Fibroblast of villous mesenchyme (primary cell): ENCODE results near the gene CHAC2. TPM values are rescaled to one million over a fixed set of nuclear protein-coding genes. Genes with fewer than 3 reads are reported as not detected.
A peak's percentile ranks its signal among the peaks of the same experiment; 100 is the strongest.
"Not testable (repeated sequence)": the region's sequence is repeated elsewhere in the genome, so short reads cannot be mapped to it uniquely, and the experiment has no call there.

ENCODE experiments used
- DNase-seq: peaks from one replicate; pipeline ENCODE4 v3.0.0-alpha.2; 2010; ENCODE audit warnings: low read depth
- H3K4me3 ChIP-seq: 2 replicates; pipeline ENCODE4 v1.5.1; 2011; ENCODE audit warnings: low read depth, mild to moderate bottlenecking, low read length
- total RNA-seq: library from RNA; depleted of rRNA; stranded (reverse); fragments of >200 nt; gene quantifications from 2 replicates; pipeline ENCODE4 v1.2.3, GENCODE V29; 2012
- TF ChIP-seq, protein P1 (sequence below): IDR thresholded peaks from 2 replicates; pipeline ENCODE4 v1.5.1; 2012; ENCODE audit warnings: low read depth, mild to moderate bottlenecking, low read length; ENCODE audit not compliant: insufficient read depth

The CHAC2 gene
- total RNA-seq, 1 donor = 5.2 TPM

DNA sequence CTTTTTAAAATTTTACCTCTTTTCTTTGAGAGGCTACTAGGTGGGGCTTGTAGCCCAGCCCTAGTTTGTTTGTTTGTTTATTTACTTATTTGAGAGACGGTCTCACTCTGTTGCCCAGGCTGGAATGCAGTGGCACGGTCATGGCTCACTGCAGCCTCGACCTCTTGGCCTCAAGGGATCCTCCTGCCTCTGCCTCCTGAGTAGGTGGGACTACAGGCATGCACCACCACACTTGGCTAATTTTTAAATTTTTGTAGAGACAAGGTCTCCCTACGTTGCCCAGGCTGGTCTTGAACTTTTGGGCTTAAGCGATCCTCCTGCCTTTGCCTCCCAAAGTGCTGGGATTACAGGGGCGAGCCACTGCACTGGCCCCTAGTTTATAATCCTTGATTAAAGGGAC, 54.2 kb downstream of the CHAC2 start:
- H3K4me3 ChIP-seq = no peak overlapping the region
- TF ChIP-seq, protein P1, sequence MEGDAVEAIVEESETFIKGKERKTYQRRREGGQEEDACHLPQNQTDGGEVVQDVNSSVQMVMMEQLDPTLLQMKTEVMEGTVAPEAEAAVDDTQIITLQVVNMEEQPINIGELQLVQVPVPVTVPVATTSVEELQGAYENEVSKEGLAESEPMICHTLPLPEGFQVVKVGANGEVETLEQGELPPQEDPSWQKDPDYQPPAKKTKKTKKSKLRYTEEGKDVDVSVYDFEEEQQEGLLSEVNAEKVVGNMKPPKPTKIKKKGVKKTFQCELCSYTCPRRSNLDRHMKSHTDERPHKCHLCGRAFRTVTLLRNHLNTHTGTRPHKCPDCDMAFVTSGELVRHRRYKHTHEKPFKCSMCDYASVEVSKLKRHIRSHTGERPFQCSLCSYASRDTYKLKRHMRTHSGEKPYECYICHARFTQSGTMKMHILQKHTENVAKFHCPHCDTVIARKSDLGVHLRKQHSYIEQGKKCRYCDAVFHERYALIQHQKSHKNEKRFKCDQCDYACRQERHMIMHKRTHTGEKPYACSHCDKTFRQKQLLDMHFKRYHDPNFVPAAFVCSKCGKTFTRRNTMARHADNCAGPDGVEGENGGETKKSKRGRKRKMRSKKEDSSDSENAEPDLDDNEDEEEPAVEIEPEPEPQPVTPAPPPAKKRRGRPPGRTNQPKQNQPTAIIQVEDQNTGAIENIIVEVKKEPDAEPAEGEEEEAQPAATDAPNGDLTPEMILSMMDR = no peak
- no peak for DNase-seq

DNA sequence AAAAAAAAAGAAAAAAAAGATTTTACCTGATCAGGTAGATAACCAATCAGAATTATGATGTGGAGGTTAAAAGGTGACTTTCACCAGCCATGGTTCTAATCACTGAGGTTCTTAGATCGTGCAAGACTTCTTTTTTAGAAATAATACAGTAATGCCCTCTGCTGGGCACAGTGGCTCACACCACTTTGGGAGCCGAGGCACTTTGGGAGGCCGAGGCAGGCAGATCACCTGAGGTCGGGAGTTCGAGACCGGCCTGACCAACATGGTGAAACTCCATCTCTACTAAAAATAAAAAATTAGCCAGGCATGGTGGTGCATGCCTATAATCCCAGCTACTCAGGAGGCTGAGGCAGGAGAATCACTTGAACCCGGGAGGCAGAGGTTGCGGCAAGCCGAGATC, 56.0 kb downstream of the CHAC2 start:
- DNase-seq = peak; percentile 10
- TF ChIP-seq, protein P1 = peak; percentile 25
- not testable (repeated sequence) for H3K4me3 ChIP-seq

Other genes starting within 250 kb of the CHAC2 start
- gene ASB3, start 19.1 kb downstream of the CHAC2 start, total RNA-seq = 22.9 and 34.1 TPM in 2 replicates
- 125 and 145 TPM in 2 replicates for gene ERLEC1, start 19.2 kb downstream of the CHAC2 start, total RNA-seq
- 2.6 and 4.7 TPM in 2 replicates for gene GPR75, start 92.2 kb downstream of the CHAC2 start, total RNA-seq
- gene PSME4, start 203.2 kb downstream of the CHAC2 start, total RNA-seq = 79.6 and 81.6 TPM in 2 replicates